ENCODE data around the gene KRT8.
"Not testable (repeated sequence)": the region's sequence is repeated elsewhere in the genome, so short reads cannot be mapped to it uniquely, and the experiment has no call there.

The KRT8 gene

DNA sequence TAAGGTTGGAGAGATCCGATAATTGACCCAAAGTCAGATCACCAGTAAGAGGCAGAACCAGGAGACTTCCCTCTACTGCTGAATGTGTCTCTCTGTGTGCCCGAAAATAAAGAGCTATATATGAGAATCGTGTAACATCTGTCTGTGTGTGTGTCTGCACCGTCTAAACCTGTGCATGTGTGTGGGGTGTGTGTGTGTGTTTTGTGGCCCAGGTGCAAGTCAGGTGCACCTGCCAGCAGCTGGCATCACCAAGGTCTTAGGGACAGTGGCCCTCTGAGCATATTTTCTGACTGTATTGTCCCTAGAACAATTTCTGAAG, 31.4 kb downstream of the KRT8 start:
- DNase-seq = no peak

DNA sequence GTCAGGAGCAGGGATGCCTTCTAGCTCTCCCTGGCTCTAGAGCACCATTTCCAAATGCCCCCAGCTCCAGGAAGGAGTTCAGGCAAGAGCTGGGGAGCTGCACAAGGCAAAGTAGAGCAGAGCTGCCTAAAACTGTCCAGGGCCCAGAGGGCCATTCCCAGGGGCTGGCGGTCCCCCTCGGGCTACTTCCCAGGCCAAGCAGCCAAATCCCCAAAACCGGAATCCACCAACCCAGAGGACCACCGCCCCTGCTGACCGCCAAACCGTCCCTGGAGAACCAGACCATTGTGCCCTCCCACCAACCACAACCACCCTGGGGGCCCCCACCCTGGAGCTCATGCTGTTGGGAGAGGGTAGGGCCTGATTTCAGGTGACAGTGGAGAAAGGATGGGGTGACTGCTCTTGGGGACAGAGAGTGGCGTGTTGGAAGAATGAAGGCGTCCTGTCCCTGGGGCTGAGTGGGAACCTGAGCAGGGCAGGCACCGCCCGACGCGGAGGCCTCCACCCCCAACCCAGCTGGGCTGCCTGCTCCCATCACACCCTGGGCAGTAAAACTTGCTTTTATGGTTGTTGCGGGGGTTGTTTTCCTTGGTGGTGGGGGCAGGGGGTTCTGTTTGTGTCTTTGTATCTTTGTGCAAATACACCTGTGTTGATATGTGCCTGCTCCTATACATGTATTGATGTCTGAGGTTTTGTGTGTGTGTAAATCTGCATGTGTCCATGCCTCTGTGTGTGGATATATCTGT, 32.1 kb downstream of the KRT8 start:
- no peak for DNase-seq

DNA sequence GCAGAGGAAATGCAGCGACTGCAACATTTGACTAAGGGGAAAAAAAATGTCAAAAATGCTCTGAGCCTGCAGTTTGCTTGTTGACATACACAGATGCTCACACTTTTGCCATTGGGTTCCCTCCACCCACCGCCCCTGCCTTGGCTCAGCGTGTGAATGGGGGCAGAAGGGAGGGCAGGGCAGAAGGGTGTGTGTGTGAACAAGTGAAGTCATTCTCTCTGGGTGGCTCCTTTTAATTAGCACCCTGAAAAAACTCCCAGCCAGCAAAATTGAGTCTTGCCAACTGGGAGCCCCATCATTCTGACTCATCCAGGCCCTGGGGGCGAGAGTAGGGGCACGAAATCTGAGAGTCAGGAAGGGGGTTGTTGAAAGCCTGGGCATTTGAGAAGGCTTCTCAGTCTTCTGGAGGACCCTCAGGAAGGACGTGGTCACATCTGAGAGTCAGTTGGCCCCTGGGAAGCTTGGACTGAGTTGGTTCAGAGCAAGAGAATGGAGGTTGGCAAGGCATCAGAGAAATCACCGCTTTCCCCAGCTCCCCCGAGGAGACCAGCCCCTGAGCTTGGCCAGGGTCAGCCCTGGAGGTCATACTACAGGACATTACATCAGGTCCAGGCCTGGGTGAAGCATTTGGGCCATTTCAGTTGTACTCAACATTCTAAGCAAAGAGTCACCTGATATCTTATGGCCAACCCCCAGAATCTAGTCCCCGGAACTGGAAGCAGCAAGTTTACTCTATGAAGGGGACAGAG, 33.4 kb downstream of the KRT8 start:
- DNase-seq = no peak

DNA sequence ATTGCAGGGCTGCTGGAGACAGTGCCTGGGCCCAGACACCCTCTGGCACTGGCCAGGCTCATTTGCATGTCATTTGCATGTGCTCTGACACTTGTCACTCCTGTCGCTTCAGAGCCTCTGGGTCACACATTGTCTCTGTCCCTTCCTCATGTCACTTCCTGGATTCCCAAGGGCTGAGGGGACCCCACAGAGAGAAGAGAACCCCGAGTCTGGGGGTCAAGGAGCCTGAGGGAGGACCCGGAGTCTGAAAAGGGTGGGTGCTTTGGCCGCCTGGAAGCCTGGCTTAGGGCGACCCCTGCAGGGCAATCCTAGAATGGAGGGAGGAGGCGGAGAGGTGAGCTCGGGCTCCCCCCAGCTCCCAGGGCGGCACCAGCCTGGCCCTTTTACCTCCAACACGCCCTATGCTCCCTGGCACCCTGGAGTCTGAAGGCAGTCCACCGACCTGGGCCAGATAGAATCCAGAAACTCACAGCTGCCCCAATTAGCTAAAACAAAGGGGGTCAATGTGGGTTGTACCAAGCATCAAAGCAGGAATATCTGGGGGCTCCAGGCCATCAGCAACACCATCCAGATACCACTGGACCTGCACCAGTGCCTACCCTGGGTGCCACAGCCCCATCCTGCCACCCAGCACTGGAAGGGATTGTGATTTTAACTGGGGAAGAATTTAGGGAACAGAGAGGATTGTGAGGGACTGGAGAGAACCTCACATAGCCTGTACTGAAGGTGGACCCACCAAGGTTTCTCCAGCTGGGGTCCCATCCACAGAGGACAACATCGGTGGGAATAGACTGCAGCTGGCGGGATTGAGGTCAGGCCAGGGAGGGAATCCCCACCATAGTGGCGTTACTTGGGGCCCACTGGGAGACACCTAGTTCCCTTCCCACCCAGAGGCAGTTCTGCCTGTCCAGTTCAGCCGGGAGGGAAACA, 34.2 kb downstream of the KRT8 start:
- DNase-seq = no peak

DNA sequence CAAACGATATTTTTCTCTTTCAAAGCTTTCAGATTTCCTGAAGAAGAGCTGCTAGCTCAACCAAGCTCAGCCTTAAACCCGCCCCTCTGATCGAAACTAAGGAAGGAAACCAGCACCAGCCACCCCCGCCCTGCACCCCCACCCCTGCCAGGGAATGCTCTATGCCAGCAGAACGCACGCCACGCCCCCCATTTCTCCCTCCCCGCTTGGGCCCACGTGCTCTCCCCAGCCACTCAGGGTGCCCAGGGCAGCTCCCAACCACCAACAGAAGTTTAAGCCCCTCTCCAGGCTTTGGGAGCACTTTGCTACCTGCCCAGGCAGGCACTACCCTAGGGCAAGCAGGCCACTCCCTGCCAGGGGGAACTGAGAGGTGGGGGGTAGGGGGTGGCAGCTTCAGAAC, 37.2 kb downstream of the KRT8 start:
- no peak for DNase-seq

DNA sequence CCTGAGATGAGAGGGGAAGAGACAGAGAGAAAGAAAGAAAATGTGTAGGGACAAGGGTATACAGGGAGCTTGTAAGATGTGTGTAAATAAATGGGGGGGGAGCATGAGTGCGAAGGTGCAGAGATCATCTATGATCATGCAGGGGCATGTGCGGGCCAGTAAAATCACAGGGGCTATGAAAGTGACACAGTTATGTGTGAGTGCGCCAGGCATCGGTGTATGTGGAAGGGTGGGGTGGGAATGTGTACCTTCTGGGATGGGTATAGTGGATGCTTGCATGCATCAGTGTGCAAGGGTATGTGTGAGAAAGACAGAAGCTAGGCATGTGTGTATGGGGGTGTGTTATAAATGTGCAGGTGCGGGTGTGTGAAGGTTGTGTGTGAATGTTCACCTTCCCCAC, 37.7 kb downstream of the KRT8 start:
- DNase-seq = no peak

DNA sequence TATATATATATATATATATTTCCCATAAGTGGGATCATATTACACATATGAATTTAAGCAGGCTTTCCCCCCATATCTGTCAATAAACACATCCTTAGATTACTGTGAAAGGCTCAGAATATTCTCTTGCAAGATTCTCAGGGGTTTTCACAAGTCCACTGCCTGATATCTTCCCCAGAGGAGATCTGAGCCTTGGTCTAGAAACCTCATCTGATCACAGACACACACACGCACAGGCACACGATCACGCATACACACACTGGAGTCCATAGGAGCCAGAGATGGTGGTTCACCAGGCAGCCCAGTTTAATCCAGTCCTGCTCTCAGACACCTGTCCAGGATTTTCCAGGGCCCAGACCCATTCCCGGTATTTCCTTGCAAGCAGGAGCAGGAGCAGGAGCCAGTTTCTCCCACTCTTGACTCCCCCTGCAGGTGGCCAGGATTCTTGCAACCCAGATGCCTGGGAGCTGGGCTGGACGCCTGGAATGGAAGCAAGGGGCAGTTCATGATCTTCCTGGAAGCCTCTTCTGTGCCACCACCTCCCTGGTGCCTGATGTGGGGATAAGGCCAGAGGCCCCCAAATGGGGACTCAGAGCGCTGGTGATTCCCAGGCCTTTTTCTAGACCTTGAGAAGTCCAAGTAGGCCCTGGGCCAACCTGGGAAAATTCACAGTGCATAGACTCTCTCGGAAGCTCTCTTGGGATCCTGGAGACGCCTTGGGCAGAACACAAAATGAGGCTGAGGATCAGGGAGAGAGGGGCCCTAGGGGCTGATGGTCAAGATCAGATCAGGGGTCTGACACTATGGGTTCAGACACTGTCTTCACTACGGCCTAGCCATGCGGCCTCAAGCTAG, 39.6 kb downstream of the KRT8 start:
- DNase-seq = peak; percentile 37

DNA sequence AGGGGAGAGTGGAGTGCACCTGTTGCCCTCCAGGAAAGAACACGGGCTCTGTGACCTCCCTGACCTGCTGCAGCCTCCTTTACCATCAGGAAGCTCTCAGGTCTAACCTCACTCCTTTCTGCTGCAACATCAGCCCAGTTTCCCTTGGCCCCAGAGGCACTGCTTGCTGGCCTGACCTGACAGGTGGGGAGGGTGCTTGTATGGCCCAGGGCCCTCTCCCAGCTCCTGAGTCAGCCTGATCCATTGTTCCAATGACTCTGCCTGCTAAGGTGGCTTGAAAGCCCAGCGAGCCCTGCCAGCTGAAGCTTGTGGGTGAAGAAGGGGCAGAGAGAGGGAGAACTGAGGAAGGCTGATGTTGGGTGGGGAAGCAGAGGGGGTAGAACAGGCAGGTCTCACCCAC, 42.9 kb downstream of the KRT8 start:
- DNase-seq = no peak

DNA sequence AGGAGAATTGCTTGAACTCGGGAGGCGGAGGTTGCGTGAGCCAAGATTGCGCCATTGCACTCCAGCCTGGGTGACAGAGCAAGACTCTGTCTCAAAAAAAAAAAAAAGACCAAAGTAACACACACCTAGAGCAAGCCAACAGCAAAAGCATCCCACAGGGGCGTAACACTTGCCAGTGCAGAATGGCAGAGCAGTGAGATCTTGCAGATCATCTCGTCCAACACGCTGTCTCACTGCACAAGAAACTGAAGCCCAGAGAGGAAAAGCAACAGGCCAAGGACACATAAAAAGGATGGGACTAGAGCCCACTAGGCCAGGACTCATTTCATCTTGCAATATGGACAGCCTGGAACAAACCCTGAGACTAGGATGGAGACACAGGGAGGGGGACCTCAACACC, 43.4 kb downstream of the KRT8 start:
- DNase-seq = no peak

DNA sequence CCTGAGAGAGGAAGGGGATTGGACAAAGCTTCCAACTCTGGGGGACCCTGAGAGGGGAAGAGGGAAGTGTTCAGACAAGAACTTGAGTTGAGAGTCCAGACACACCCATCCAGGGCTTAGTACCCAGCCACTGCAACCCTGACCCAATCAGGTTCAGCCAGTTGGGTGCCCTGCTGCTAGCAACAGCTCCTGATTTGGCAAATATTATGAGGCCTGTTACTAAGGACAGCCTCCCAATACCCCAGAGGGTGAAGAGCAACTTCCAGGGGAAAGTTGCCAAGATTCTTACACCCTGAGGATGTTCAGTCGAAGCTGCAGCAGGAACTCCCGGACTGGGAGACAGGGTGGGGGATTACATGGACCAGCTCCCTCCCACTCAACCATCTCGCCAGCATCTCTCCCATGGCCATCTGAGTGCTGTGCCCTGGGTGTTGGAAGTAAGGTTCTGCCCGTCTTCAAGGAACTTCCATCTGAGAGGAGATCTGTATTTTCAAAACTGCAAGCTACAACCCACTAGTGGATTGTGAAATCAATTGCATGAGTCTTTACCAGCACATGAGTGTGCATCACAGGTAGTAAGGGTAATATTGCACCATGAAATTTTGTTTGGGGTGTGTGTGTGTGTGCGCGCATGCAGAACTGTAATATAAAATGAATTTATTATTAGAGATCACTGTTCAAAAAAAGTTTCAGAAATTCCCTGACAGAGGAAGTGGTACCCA, 44.6 kb downstream of the KRT8 start:
- DNase-seq = no peak

DNA sequence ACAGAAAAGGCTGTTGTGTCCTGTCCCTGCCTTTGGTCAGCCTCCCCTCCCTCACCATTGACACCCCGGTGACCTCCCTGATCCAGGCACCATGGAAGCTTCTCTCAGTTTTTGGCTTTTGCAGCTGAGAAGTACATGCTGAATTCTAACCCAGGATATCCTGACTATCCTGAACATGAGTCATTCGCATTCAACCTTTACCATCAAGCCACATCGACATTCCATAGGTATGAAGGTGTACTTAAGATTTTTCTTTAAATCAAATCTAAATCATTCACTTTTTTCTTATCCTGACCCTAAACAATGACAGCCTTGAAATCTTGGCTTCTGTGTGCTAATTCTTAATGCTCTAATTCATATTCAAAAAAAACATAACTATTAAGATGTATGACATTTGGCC, 47.4 kb downstream of the KRT8 start:
- no peak for DNase-seq

DNA sequence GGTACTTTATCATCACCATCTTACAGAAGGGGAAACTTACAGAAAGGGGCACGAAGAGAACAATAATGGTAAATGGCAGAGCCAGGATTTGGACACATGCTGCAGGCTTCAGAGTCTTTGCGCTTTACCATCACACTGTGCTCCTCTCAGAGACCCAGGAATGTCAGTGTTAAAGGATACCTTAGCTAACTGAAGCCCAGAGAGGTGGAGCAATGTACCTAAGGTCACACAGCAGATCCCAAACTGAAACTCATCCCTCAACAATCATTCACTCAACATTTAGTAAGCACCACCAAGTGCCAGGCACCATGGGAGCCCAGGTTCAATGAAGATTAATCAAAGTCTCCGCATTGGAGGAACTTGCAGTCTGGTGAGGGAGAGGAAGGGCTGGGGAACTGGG, 48.1 kb downstream of the KRT8 start:
- DNase-seq = no peak

DNA sequence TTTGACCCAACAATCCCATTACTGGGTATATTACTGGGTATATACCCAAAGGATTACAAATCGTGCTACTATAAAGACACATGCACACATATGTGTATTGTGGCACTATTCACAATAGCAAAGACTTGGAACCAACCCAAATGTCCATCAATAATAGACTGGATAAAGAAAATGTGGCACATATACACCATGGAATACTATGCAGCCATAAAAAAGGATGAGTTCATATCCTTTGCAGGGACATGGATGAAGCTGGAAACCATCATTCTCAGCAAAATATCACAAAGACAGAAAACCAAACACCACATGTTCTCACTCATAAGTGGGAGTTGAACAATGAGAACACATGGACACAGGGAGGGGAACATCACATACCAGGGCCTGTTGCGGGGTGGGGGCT, 48.8 kb downstream of the KRT8 start:
- DNase-seq = not testable (repeated sequence)

DNA sequence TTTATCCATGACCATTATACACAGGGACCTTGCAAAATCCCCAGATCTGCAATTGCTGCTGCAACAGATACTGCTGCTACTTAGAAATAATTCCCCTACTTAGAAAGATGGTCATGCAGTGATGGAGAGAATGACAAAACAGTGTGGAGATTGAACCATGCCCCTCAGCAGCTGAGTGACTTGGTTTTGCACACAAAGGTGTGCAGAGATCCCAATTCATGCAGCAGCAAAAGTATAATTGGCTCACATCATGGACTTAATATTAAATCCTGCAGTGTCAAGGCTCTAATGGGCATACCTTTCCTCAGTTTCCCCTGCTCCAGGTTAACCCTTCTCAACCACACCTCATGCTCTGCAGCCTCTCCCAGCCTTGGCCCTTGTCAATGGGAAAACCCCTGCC, 53.1 kb downstream of the KRT8 start:
- no peak for DNase-seq

DNA sequence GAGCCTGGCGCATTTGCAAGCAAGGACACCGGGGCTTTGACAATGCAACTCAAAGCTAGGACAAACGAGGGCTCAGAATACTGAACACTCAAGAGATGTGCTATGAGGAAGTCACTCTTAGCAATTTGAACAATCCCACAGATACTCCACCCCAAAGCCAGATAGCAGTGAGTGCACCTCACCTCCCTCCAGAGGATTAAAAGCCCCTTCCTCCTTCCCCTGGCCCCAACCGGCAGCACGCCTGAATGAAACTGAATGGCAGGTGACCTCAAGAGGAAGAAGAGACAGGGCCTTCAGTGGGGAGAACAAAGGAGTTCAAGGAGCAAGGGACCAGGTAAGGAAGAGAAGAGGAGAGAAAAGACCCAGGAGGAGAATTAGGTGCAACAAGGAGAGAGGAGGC, 54.2 kb downstream of the KRT8 start:
- DNase-seq = no peak

DNA sequence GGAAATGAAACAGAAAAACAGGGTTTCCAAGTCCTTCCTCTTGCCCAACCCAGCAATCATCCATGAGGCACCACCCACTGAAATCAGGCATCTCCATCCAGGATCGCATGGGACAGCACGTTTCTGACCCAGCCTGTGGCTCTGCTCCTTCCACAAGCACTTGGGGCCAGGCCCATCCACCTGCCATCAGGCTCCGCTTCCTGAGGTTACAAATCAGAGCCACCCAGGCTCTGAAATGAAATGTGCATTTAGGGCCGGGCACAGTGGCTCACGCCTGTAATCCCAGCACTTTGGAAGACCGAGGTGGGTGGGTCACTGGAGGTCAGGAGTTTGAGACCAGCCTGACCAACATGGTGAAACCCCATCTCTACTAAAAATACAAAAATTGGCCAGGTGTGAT, 55.4 kb downstream of the KRT8 start:
- DNase-seq = no peak

DNA sequence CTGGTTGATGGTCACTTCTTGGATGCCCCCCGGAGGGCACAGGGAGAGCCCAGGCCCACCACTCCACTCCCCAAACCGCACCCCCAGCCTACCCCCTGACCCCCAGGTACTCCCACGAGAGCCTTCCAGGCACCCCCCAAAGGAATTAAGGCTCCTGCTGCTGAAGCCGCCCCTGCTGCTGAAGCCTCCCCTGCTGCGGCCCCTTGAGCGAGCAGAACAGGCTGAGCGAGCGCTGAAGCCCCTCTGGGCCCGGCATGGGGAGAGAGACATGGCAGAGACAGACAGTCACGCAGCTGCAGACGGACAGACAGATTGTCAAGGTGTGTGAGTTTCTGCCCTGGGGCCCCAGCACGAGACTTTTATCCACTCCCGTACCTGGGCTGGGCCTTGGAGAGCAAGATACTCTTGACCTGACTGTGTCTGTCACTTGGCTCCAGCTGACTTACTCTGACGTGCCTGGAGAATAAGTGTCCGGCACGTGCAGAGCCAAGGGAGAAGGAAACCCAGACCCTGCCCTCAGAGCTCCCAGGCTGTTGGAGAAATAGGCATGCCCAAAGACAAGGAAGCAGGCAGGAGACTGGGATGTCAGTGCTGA, 56.1 kb downstream of the KRT8 start, which contains the start of gene KRT78:
TSS of gene KRT78 (minus strand) at position 334 of the 595 bp plus-strand sequence. CDS start at position 270, 64 bp downstream.
- DNase-seq = no peak

DNA sequence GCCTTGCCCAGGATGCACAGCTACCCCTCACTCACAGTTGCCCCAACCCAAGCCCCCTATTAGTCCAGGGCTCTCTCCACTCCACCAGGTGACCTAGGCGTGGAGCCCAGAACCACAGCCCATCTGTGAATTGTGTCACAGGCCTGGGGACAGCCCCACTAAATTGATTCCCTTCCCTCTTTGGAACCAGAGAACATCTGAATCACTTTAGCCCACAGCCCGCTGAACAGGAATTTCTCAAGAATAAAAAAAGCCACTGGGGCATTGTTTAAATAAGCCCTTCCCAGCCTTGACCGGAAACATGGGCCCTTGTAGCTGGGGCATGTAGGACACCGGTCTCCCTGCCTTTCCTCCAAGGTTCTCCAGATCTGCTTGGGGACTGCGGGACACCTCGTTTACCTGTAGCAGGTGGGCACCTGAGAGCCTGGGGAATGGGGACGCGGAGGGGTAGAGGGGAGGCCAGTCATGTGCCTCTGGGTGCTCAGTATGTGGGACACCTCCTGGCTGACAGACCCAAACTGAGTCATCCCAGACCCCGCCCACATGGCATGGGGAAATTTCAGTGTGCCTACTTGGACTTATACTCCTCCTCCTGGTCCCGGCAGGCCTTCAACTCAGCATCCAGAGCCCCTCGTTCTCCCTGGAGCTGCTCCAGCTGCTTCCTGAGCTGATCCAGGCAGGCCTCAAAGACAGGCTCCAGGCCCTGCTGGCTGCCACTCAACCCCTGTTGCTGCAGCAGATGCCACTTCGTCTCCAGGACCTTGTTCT, 57.4 kb downstream of the KRT8 start:
- DNase-seq = no peak

Data from NCI-H524 treated with DMSO at 0.1 percent for 48 hours (cell line).